Activated B cell treated with CpG ODN at 0.5 μM for 24 hours (primary cell): ENCODE results near the gene B3GAT1. TPM values are rescaled to one million over a fixed set of nuclear protein-coding genes. Genes with fewer than 3 reads are reported as not detected.

Source experiments
- ATAC-seq: fragments of 200-7000 bp; cut with Tn5 transposase; one replicate; pipeline ENCODE4 v1.10.0; 2021; ENCODE audit warnings: low read depth, mild to moderate bottlenecking, moderate library complexity
- CTCF ChIA-PET: fragments of 350-600 bp; sonication (Branson Sonifier 250); formaldehyde crosslinking; loops from one replicate; lab custom pipeline; 2021; ENCODE audit warnings: antibody characterized with exemption; lab: Charles Lee
- POLR2A ChIA-PET: fragments of 350-600 bp; sonication (Branson Sonifier 250); formaldehyde crosslinking; loops from one replicate; lab custom pipeline; 2021; ENCODE audit warnings: antibody characterized with exemption; lab: Charles Lee
- DNase-seq: peaks from one replicate; pipeline ENCODE4 v3.0.0; 2022
- H3K27ac Mint-ChIP-seq: one replicate; pipeline ENCODE4 v1.8.0; 2020; ENCODE audit warnings: mixed read lengths
- H3K27me3 Mint-ChIP-seq: one replicate; pipeline ENCODE4 v1.8.0; 2021; ENCODE audit warnings: mixed read lengths
- H3K36me3 Mint-ChIP-seq: one replicate; pipeline ENCODE4 v1.8.0; 2021; ENCODE audit warnings: low read depth, mixed read lengths
- H3K4me1 Mint-ChIP-seq: one replicate; pipeline ENCODE4 v1.8.0; 2021; ENCODE audit warnings: mixed read lengths
- H3K4me3 Mint-ChIP-seq: one replicate; pipeline ENCODE4 v1.8.0; 2020; ENCODE audit warnings: mild to moderate bottlenecking, mixed read lengths
- H3K9me3 Mint-ChIP-seq: one replicate; pipeline ENCODE4 v1.8.0; 2020; ENCODE audit warnings: mixed read lengths
- CTCF ChIP-seq: fragments of 200-600 bp; IDR thresholded peaks from one replicate; pipeline ENCODE4 v1.8.0; 2022; ENCODE audit warnings: antibody characterized with exemption, mild to moderate bottlenecking
- intact Hi-C: fragments of 100-400 bp; cut with micrococcal nuclease; formaldehyde crosslinking; loops from one replicate; pipeline ENCODE4 v1.15.1; 2024
- total RNA-seq: library from RNA; stranded (reverse); gene quantifications from 2 replicates; pipeline ENCODE4 v1.2.3, GENCODE V29; 2022

B3GAT1 gene
- total RNA-seq, 1 donor from 2014 or later: not detected

DNA sequence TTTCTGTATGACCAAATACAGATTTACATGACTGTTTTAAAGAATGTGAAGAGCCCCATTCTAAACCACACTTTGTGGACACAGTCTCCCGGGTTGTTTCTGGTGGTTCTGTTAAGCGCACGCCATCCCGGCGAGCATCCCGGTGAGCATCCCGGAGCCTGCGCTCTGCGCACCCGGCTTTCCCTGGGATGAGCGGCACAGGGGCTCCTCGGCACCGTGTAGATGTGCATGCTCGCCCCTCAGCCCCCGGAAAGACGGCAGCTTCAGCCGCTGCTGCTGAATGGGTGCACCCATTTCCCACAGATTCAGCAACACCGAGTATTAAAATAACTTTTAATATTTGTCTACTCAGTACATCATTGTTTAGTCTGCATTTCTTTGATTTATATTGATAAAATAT lies 44.3 kb downstream of the B3GAT1 start:
- TF ChIP-seq CTCF: no peak
- H3K4me3 Mint-ChIP-seq: no peak overlapping the region
- H3K36me3 Mint-ChIP-seq: no peaks in the 10 kb centered on the region
- DNase-seq: no peak
- no peaks in the 10 kb centered on the region for H3K4me1 Mint-ChIP-seq
- CTCF ChIA-PET: no interaction called here
- no peak overlapping the region for H3K27ac Mint-ChIP-seq
- no peak for ATAC-seq
- peaks cover 2% of the 10 kb centered on the region for H3K27me3 Mint-ChIP-seq
- intact Hi-C loops: no loop called here
- POLR2A ChIA-PET: no interaction called here
- no peaks in the 10 kb centered on the region for H3K9me3 Mint-ChIP-seq

- H3K4me3 Mint-ChIP-seq: no peak overlapping the region
- DNase-seq (no peak), ATAC-seq (no peak)
- POLR2A ChIA-PET: no interaction called here
- H3K27me3 Mint-ChIP-seq: peaks cover 10% of the 10 kb centered on the region
- TF ChIP-seq CTCF: no peak
- intact Hi-C loops: no loop called here
- no peaks in the 10 kb centered on the region for H3K4me1 Mint-ChIP-seq
- H3K36me3 Mint-ChIP-seq: no peaks in the 10 kb centered on the region
- CTCF ChIA-PET: no interaction called here
- H3K27ac Mint-ChIP-seq: no peak overlapping the region
- H3K9me3 Mint-ChIP-seq: no peaks in the 10 kb centered on the region
Observed at GRCh38 chr11:134366254-134366653, 45.8 kb downstream of the B3GAT1 start.

GRCh38 chr11:134365011-134365925 lies 46.8 kb downstream of the B3GAT1 start:
- DNase-seq (no peak), ATAC-seq (no peak)
- Mint-ChIP-seq H3K36me3 (no peaks in the 10 kb centered on the region), H3K27ac (no peak overlapping the region), H3K4me3 (no peak overlapping the region), H3K9me3 (no peaks in the 10 kb centered on the region), H3K27me3 (peaks cover 10% of the 10 kb centered on the region), H3K4me1 (no peaks in the 10 kb centered on the region)
- ChIA-PET POLR2A (no interaction called here), CTCF (no interaction called here)
- intact Hi-C loops: no loop called here
- TF ChIP-seq CTCF: no peak

GRCh38 chr11:134364261-134364660 lies 47.8 kb downstream of the B3GAT1 start:
- H3K27me3 Mint-ChIP-seq: peaks cover 12% of the 10 kb centered on the region
- no peaks in the 10 kb centered on the region for H3K36me3 Mint-ChIP-seq
- H3K9me3 Mint-ChIP-seq: no peaks in the 10 kb centered on the region
- H3K4me1 Mint-ChIP-seq: no peaks in the 10 kb centered on the region
- DNase-seq (no peak), ATAC-seq (no peak)
- TF ChIP-seq CTCF: no peak
- POLR2A ChIA-PET: no interaction called here
- CTCF ChIA-PET: no interaction called here
- intact Hi-C loops: no loop called here
- no peak overlapping the region for H3K4me3 Mint-ChIP-seq
- no peak overlapping the region for H3K27ac Mint-ChIP-seq

- no peaks in the 10 kb centered on the region for H3K4me1 Mint-ChIP-seq
- TF ChIP-seq CTCF: no peak
- no peak for ATAC-seq
- no peak overlapping the region for H3K4me3 Mint-ChIP-seq
- CTCF ChIA-PET: no interaction called here
- no peaks in the 10 kb centered on the region for H3K9me3 Mint-ChIP-seq
- intact Hi-C loops: no loop called here
- POLR2A ChIA-PET: no interaction called here
- peaks cover 13% of the 10 kb centered on the region for H3K27me3 Mint-ChIP-seq
- no peaks in the 10 kb centered on the region for H3K36me3 Mint-ChIP-seq
- DNase-seq: no peak
- H3K27ac Mint-ChIP-seq: no peak overlapping the region
Observed at GRCh38 chr11:134363592-134363991, 48.5 kb downstream of the B3GAT1 start.
